HEK293 (cell line): ENCODE data around the gene GGN.

ENCODE experiments used
- KLF10 ChIP-seq: fragments of 450-650 bp; IDR thresholded peaks from 2 replicates; pipeline ENCODE4 v1.5.1; 2018; ENCODE audit warnings: missing biosample characterization, mild to moderate bottlenecking, missing genetic modification characterization
- SP2 ChIP-seq: fragments of 450-650 bp; formaldehyde crosslinking; IDR thresholded peaks from 2 replicates; pipeline ENCODE4 v1.5.1; 2016; ENCODE audit warnings: missing biosample characterization, missing genetic modification characterization
- TCF7L2 ChIP-seq: IDR thresholded peaks from 2 replicates; pipeline ENCODE4 v1.6.1; 2011; ENCODE audit warnings: low read depth, mild to moderate bottlenecking, inconsistent platforms, low read length, moderate library complexity, borderline replicate concordance
- TF ChIP-seq, protein P1 (sequence below): fragments of 450-650 bp; formaldehyde crosslinking; IDR thresholded peaks from 2 replicates; pipeline ENCODE4 v1.5.1; 2016; ENCODE audit warnings: missing biosample characterization, missing genetic modification characterization

DNA sequence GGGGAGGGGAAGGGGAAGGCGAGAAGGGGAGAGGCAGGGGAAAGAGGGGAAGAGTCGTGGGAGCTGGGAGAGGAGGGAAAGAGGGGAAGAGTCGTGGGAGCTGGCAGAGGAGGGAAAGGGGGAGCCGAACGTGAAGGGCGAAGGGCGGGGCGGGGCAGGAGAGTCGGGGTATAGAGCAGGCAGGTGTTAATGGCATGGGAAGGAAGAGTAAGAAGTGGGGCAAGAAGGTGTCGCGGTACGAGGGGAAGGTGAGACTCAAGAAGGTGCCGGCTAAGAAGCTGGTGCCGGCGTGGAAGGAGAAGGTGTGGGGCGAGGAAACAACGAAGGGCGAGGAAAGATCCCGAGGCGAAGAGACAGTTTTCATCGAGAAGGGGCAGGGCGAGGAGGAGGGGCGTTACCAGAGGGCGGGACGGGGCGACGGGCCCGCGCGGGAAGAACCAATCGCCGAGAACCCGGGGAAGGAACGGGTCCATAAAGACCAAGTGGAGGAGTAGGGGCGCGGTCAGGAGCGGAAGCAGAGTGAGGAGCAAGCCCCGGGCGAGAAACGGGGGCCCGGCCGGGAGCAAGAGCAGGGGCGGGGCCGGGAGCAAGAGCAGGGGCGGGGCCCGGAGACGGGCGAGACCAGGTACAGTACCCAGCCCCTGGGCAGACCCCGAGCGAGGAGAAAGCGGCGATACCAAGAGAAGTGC, 51.7 kb downstream of the GGN start:
- TF ChIP-seq SP2 (peak; percentile 90), KLF10 (tag by site-specific recombination) (peak; percentile 98), TCF7L2 (no peak)
- TF ChIP-seq, protein P1, sequence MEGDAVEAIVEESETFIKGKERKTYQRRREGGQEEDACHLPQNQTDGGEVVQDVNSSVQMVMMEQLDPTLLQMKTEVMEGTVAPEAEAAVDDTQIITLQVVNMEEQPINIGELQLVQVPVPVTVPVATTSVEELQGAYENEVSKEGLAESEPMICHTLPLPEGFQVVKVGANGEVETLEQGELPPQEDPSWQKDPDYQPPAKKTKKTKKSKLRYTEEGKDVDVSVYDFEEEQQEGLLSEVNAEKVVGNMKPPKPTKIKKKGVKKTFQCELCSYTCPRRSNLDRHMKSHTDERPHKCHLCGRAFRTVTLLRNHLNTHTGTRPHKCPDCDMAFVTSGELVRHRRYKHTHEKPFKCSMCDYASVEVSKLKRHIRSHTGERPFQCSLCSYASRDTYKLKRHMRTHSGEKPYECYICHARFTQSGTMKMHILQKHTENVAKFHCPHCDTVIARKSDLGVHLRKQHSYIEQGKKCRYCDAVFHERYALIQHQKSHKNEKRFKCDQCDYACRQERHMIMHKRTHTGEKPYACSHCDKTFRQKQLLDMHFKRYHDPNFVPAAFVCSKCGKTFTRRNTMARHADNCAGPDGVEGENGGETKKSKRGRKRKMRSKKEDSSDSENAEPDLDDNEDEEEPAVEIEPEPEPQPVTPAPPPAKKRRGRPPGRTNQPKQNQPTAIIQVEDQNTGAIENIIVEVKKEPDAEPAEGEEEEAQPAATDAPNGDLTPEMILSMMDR (tag by site-specific recombination): no peak
